ENCODE measurements around the gene DCLK2.

- no peak for TF ChIP-seq CTCF (conservative IDR thresholded peaks at IDR 0.05; ENCODE audit: low read length)
- no peak for TF ChIP-seq EZH2phosphoT487 (IDR thresholded peaks at IDR 0.05; ENCODE audit: borderline replicate concordance, low read depth, low read length)
These were observed 138.5 kb downstream of the DCLK2 start for GRCh38 chr4:150216726-150217125.

Measured in OCI-LY7 (cell line).